Measurements from ENCODE around the gene YBX3.

DNA sequence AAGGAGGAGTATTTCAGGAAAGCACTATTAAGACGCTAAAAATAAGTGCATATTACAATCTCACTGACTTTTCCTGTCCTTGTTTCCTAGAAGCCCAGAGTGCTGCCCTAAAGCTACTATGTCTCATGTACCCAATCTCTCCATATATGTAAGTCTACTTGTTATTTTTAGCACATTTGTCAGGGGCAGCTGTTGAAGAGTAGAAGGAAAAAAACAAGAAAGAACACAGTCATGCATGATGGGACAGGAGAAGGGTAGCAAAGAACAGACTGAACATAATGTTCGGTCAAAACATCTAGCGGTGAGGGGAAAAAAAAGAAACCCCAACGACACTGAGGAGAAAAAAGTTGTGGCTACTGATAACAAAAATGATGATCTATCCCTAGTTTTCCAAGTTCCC lies 14.3 kb downstream of the YBX3 start:
- no peak for TF ChIP-seq SIN3A (IDR thresholded peaks at IDR 0.05; ENCODE audit: borderline replicate concordance, low read depth, low read length)
- TF ChIP-seq, protein P1, sequence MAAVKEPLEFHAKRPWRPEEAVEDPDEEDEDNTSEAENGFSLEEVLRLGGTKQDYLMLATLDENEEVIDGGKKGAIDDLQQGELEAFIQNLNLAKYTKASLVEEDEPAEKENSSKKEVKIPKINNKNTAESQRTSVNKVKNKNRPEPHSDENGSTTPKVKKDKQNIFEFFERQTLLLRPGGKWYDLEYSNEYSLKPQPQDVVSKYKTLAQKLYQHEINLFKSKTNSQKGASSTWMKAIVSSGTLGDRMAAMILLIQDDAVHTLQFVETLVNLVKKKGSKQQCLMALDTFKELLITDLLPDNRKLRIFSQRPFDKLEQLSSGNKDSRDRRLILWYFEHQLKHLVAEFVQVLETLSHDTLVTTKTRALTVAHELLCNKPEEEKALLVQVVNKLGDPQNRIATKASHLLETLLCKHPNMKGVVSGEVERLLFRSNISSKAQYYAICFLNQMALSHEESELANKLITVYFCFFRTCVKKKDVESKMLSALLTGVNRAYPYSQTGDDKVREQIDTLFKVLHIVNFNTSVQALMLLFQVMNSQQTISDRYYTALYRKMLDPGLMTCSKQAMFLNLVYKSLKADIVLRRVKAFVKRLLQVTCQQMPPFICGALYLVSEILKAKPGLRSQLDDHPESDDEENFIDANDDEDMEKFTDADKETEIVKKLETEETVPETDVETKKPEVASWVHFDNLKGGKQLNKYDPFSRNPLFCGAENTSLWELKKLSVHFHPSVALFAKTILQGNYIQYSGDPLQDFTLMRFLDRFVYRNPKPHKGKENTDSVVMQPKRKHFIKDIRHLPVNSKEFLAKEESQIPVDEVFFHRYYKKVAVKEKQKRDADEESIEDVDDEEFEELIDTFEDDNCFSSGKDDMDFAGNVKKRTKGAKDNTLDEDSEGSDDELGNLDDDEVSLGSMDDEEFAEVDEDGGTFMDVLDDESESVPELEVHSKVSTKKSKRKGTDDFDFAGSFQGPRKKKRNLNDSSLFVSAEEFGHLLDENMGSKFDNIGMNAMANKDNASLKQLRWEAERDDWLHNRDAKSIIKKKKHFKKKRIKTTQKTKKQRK (IDR thresholded peaks at IDR 0.05; ENCODE audit: low read length) = no peak
- no peak for TF ChIP-seq NR1H2 (CRISPR knock-in tag; IDR thresholded peaks at IDR 0.05; ENCODE audit: borderline replicate concordance, low read depth)
- TF ChIP-seq ZNF256 (CRISPR knock-in tag; conservative IDR thresholded peaks at IDR 0.05) = no peak
- TF ChIP-seq EZH2 (conservative IDR thresholded peaks at IDR 0.05; ENCODE audit: low read depth, low read length) = no peak
- TF ChIP-seq CHD2 (IDR thresholded peaks at IDR 0.05; ENCODE audit: low read depth, low read length) = no peak
- TF ChIP-seq, protein P2, sequence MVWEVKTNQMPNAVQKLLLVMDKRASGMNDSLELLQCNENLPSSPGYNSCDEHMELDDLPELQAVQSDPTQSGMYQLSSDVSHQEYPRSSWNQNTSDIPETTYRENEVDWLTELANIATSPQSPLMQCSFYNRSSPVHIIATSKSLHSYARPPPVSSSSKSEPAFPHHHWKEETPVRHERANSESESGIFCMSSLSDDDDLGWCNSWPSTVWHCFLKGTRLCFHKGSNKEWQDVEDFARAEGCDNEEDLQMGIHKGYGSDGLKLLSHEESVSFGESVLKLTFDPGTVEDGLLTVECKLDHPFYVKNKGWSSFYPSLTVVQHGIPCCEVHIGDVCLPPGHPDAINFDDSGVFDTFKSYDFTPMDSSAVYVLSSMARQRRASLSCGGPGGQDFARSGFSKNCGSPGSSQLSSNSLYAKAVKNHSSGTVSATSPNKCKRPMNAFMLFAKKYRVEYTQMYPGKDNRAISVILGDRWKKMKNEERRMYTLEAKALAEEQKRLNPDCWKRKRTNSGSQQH (CRISPR knock-in tag; IDR thresholded peaks at IDR 0.05; ENCODE audit: low read depth) = no peak
- TF ChIP-seq, protein P3, sequence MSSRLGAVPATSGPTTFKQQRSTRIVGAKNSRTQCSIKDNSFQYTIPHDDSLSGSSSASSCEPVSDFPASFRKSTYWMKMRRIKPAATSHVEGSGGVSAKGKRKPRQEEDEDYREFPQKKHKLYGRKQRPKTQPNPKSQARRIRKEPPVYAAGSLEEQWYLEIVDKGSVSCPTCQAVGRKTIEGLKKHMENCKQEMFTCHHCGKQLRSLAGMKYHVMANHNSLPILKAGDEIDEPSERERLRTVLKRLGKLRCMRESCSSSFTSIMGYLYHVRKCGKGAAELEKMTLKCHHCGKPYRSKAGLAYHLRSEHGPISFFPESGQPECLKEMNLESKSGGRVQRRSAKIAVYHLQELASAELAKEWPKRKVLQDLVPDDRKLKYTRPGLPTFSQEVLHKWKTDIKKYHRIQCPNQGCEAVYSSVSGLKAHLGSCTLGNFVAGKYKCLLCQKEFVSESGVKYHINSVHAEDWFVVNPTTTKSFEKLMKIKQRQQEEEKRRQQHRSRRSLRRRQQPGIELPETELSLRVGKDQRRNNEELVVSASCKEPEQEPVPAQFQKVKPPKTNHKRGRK (CRISPR knock-in tag; IDR thresholded peaks at IDR 0.05) = no peak
- TF ChIP-seq CBX1 (IDR thresholded peaks at IDR 0.05; ENCODE audit: low read depth) = no peak
- no peak for TF ChIP-seq ZNF7 (CRISPR knock-in tag; IDR thresholded peaks at IDR 0.05)
- no peak for TF ChIP-seq ZC3H13 (CRISPR knock-in tag; IDR thresholded peaks at IDR 0.05)

All from HepG2 (cell line).